WI38 (cell line): ENCODE results near the gene AP2M1.
"Not testable (repeated sequence)": the region's sequence is repeated elsewhere in the genome, so short reads cannot be mapped to it uniquely, and the experiment has no call there.

ENCODE experiments used
- H3K4me3 ChIP-seq: 2 replicates; pipeline ENCODE4 v1.5.1; 2011; ENCODE audit warnings: low read depth, mild to moderate bottlenecking, control low read depth, low read length
- TF ChIP-seq, protein P1 (sequence below): IDR thresholded peaks from 2 replicates; pipeline ENCODE4 v1.5.1; 2012; ENCODE audit warnings: low read depth, mild to moderate bottlenecking, control low read depth, low read length

Gene AP2M1

DNA sequence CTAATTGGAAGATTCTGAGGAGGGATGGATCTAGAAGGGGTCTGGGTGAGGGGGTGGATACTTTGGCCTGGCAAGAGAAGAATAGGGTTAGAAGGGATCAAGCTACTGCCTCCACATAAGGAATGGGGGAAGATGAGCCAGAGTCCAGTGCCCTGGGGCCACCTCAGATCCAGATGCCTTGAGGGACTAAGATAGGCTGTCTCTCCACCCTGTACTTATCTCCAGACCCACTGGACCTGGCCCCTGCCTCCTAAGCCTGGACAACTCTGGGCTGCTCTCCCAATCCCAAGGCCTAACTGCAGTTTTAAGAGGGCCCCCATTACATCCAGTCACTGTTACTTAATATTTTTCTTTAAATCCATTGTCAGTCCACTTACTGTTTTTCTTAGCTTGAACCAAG lies 17.4 kb upstream of the AP2M1 start:
- TF ChIP-seq, protein P1, sequence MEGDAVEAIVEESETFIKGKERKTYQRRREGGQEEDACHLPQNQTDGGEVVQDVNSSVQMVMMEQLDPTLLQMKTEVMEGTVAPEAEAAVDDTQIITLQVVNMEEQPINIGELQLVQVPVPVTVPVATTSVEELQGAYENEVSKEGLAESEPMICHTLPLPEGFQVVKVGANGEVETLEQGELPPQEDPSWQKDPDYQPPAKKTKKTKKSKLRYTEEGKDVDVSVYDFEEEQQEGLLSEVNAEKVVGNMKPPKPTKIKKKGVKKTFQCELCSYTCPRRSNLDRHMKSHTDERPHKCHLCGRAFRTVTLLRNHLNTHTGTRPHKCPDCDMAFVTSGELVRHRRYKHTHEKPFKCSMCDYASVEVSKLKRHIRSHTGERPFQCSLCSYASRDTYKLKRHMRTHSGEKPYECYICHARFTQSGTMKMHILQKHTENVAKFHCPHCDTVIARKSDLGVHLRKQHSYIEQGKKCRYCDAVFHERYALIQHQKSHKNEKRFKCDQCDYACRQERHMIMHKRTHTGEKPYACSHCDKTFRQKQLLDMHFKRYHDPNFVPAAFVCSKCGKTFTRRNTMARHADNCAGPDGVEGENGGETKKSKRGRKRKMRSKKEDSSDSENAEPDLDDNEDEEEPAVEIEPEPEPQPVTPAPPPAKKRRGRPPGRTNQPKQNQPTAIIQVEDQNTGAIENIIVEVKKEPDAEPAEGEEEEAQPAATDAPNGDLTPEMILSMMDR = no peak
- peak overlapping the region; percentile 98 for H3K4me3 ChIP-seq

DNA sequence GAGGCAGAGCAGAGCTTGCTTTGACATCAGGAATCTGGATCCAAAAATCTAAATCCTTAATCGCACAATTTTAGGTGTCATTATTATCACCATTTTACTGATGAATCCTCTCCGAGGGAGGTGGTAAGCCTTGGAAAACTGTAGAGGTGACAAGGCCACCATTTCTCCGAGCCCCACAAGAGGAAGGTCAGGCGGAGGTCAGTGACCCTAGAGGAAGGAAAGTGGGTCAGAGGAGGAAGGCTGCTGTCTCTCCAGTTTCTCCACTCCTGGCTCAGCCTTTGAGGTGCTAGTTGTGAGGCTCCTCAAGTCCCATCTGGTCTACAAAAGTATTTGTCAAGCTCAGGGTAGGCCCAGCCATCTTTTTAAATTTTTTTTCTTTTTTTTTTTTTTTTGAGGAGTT lies 16.3 kb upstream of the AP2M1 start:
- TF ChIP-seq, protein P1 = no peak
- H3K4me3 ChIP-seq = no peak overlapping the region

DNA sequence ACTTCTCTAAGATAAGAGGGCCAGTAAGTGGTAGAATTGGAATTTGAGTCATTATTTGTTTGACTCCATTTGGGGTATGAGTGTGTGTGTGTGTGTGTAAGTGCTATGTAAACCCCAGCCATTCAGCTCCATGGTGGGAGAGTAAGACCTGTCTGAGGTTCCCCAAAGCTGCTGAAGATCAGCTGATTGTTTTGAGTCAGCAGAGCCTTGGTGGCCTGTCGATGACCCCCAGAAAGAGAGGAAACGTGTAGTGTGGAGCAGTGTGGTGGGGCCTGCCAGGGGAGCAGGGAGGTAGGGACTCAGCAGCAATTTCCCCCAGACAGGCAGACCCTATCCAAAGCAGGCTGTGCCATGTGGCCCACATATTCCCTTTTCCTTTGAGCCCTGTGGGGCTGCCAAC lies 14.2 kb upstream of the AP2M1 start:
- TF ChIP-seq, protein P1 = no peak

DNA sequence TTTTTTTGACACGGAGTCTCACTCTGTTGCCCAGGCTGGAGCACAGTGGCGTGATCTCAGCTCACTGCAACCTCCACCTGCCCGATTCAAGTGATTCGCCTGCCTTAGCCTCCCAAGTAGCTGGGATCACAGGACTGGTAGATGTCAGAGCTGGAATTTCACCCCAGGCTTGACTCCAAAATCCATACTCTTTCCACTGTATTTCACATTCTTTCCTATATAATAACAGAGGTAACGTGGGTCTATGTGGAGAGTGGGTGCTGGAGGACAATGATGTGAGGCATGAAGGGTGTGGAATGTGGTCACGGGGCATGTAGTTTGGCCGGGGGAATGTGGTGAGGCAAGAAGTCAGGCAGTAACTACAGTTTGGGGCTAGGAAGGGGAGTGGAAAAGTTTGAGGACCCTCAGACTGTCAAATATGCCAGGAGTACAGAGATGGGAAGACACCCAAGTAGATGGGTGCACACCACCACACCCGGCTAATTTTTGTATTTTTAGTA lies 12.0 kb upstream of the AP2M1 start:
- H3K4me3 ChIP-seq = not testable (repeated sequence)

More for the DNA sequence above, 14.2 kb upstream of the AP2M1 start:
- no peak overlapping the region; the same call in 1 of the 2 replicates for H3K4me3 ChIP-seq

DNA sequence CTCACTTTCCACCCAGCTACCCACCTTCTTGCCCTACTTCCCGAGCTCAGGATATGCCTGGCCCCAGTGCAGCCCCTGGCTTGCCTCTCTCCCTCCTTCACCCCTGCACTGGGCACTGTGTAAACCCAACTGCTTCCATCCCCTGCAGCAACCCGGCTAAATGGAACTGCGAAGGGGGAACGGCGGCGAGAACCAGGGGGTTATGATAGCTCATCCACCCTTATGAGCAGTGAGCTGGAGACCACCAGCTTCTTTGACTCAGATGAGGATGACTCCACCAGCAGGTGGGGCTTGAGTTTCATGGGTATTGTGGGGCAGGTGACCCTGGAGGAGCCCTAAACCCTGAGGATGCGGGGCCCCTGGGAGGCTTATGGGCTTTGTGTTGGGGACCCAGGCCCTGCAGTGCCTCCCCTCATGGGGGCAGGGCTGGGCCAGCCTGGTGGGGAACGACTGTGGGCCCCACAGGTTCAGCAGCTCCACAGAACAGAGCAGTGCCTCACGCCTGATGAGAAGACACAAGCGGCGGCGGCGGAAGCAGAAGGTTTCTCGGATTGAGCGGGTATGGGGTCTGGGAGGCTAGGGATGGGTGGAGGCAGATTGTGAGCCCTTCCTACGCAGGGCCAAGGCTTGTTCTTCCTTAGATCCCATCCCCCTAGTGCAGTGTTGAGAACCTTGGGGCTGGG lies 9.9 kb upstream of the AP2M1 start:
- TF ChIP-seq, protein P1 = no peak
- H3K4me3 ChIP-seq = no peak overlapping the region

DNA sequence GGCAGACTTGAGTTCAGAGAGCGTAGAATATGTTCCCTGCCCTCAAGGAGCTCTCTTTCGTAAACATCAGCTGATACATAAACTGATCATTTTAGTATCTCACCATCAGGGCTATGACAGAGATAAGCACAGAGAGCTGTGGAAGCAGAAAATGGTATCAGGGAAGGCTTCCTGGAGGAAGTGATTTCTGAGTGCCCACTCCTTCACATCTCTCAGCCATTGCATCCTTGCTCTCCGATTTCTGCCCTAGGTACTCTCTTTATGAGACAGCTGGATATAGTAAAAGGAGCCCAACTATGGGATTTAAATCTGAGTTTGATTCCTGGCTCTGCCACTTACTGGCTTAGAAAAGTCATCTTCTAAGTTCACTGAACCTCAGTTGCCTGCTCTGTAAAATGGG lies 9.1 kb upstream of the AP2M1 start:
- H3K4me3 ChIP-seq = no peak overlapping the region
- TF ChIP-seq, protein P1 = no peak

DNA sequence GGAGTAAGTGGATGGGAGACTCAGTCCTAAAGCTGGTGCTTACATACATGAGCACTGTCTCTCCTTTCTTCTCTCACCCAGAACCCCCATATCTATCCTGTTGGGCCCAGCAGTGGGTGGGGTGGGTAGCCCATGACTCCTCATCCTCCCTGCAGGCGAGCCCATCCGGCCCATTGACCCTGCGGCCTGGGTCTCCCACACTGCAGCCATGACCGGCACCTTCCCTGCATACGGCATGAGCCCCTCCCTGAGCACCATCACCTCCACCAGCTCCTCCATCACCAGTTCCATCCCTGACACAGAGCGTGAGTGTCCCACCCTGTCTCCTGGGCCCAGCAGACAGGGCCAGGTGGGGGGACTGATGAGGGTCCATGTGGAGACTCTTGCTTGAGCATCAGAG lies 8.0 kb upstream of the AP2M1 start:
- TF ChIP-seq, protein P1 = no peak
- H3K4me3 ChIP-seq = no peak overlapping the region

DNA sequence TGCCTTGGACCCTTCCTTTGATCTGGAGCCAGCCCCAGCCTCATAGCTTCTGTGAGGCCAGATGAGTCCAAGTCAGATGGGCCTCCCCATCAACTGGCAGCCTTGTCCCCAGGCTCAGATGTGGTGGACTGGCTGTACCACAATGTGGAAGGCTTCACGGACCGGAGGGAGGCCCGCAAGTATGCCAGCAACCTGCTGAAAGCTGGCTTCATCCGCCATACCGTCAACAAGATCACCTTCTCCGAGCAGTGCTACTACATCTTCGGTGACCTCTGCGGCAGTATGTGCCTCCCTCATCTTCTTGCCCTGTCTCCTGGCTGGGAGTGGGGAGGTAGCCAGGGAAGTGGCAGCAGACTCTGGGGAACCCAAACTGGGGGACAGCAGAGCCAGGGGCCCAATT lies 6.9 kb upstream of the AP2M1 start:
- TF ChIP-seq, protein P1 = no peak
- H3K4me3 ChIP-seq = no peak overlapping the region
